Esophagus squamous epithelium (tissue), 5 donors: ENCODE results near the gene WWOX. TPM values are rescaled to one million over a fixed set of nuclear protein-coding genes. Genes with fewer than 3 reads are reported as not detected.

Experiments used
- DNase-seq: peaks from one replicate; lab custom pipeline; 2025; lab: John Stamatoyannopoulos, UW
- H3K27ac ChIP-seq, 4 donors: fragments of 200-600 bp; sonication (generic); one replicate each; pipeline ENCODE4 v1.5.1; 2016 to 2019; ENCODE audit warnings: mild to moderate bottlenecking in 1 of 4
- H3K27me3 ChIP-seq, 4 donors: fragments of 200-600 bp; sonication (generic); 1 replicate in 3 of 4; 2 replicates in 1 of 4; pipeline versions ENCODE4 v1.5.1 to v1.6.0; 2017 to 2021; ENCODE audit warnings: antibody characterized with exemption in 1 of 4
- H3K36me3 ChIP-seq, 3 donors: fragments of 200-600 bp; sonication (generic); one replicate each; pipeline ENCODE4 v1.5.1; 2016 to 2019
- H3K4me1 ChIP-seq, 3 donors: fragments of 200-600 bp; sonication (generic); one replicate each; pipeline ENCODE4 v1.5.1; 2017 to 2019
- H3K4me3 ChIP-seq, 4 donors: fragments of 200-600 bp; sonication (generic); 1 replicate in 3 of 4; 2 replicates in 1 of 4; pipeline ENCODE4 v1.5.1; 2016 to 2019; ENCODE audit warnings: mild to moderate bottlenecking in 2 of 4, moderate library complexity in 1 of 4
- H3K9me3 ChIP-seq, 3 donors: fragments of 200-600 bp; sonication (generic); one replicate each; pipeline ENCODE4 v1.5.1; 2016 to 2019
- CTCF ChIP-seq, 6 experiments: fragments of 450-650 bp in 4 of 6; fragments of 200-600 bp in 2 of 6; sonication (generic) in 2 of 6; IDR thresholded peaks; one replicate each; pipeline ENCODE4 v1.5.1; 2016 to 2019; ENCODE audit warnings: antibody characterized with exemption in 6 of 6, mild to moderate bottlenecking in 4 of 6, moderate library complexity in 4 of 6
- POLR2A ChIP-seq, 4 donors: fragments of 450-650 bp; IDR thresholded peaks; one replicate each; pipeline ENCODE4 v1.6.1; 2017; ENCODE audit warnings: antibody characterized with exemption in 4 of 4, mild to moderate bottlenecking in 4 of 4, moderate library complexity in 3 of 4
- WGBS, 2 donors: methylation state at CpG; one replicate each; pipeline ENCODE4 v1.1.5; 2018; 5-methylcytosine and 5-hydroxymethylcytosine counted together
- intact Hi-C: fragments of 100-400 bp; cut with DNase I; formaldehyde crosslinking; loops from one replicate; pipeline ENCODE4 v1.15.0; 2022
- total RNA-seq, 4 donors: library from RNA; depleted of rRNA; stranded (reverse); fragments of >200 nt; gene quantifications; one replicate each; pipeline ENCODE4 v1.1.0, GENCODE V29; 2016
- donor health status: DM: yes; HTN: yes; CAD: no.

The WWOX gene
- total RNA-seq, 4 donors from 2014 or later = 20.9 to 31.1 (median 27.5) TPM

GRCh38 chr16:79110242-79110641 is 1010.8 kb downstream of the WWOX start:
- no peak overlapping the region for H3K27ac ChIP-seq
- 89% methylated on average over 3 of the region's 3 CpGs for WGBS, 2 donors
- H3K9me3 ChIP-seq = no peaks in the 10 kb centered on the region
- no peaks in the 10 kb centered on the region for H3K36me3 ChIP-seq
- no peak for DNase-seq
- TF ChIP-seq POLR2A (IDR thresholded peaks at IDR 0.05) (no peak), CTCF (IDR thresholded peaks at IDR 0.05) (no peak)
- no peaks in the 10 kb centered on the region for H3K4me1 ChIP-seq
- no peak overlapping the region for H3K4me3 ChIP-seq
- no peaks in the 10 kb centered on the region for H3K27me3 ChIP-seq
- intact Hi-C loops = no loop called here

GRCh38 chr16:79110953-79111352 is 1011.5 kb downstream of the WWOX start:
- H3K4me1 ChIP-seq = no peaks in the 10 kb centered on the region
- TF ChIP-seq POLR2A (IDR thresholded peaks at IDR 0.05) (no peak), CTCF (IDR thresholded peaks at IDR 0.05) (no peak)
- H3K4me3 ChIP-seq = no peak overlapping the region
- H3K36me3 ChIP-seq = no peaks in the 10 kb centered on the region
- no peaks in the 10 kb centered on the region for H3K27me3 ChIP-seq
- H3K9me3 ChIP-seq = no peaks in the 10 kb centered on the region
- DNase-seq = no peak
- intact Hi-C loops = no loop called here
- WGBS, 2 donors = 75 to 100% methylated on average over 3 of the region's 3 CpGs
- H3K27ac ChIP-seq = no peak overlapping the region

- intact Hi-C loops = no loop called here
Observed at GRCh38 chr16:79112462-79112861, 1013.0 kb downstream of the WWOX start.

GRCh38 chr16:79113826-79114225 is 1014.4 kb downstream of the WWOX start:
- 66 to 82% methylated on average over 4 to 5 of the region's 5 CpGs for WGBS, 2 donors
- no peak for DNase-seq
- TF ChIP-seq CTCF (IDR thresholded peaks at IDR 0.05) (no peak), POLR2A (IDR thresholded peaks at IDR 0.05) (no peak)
- Histone ChIP-seq H3K4me1 (no peaks in the 10 kb centered on the region), H3K36me3 (no peaks in the 10 kb centered on the region), H3K9me3 (no peaks in the 10 kb centered on the region), H3K27ac (no peak overlapping the region), H3K27me3 (no peaks in the 10 kb centered on the region), H3K4me3 (no peak overlapping the region)
- intact Hi-C loops = no loop called here

More at GRCh38 chr16:79112462-79112861, 1013.0 kb downstream of the WWOX start:
- Histone ChIP-seq H3K27ac (no peak overlapping the region), H3K4me3 (no peak overlapping the region), H3K27me3 (no peaks in the 10 kb centered on the region), H3K9me3 (no peaks in the 10 kb centered on the region), H3K36me3 (no peaks in the 10 kb centered on the region), H3K4me1 (no peaks in the 10 kb centered on the region)
- 90 to 91% methylated on average over 12 of the region's 12 CpGs for WGBS, 2 donors
- TF ChIP-seq POLR2A (IDR thresholded peaks at IDR 0.05) (no peak), CTCF (IDR thresholded peaks at IDR 0.05) (no peak)
- DNase-seq = no peak

- Histone ChIP-seq H3K9me3 (no peaks in the 10 kb centered on the region), H3K27me3 (no peaks in the 10 kb centered on the region), H3K4me3 (no peak overlapping the region), H3K4me1 (no peaks in the 10 kb centered on the region), H3K36me3 (no peaks in the 10 kb centered on the region), H3K27ac (no peak overlapping the region)
- DNase-seq = no peak
- WGBS, 2 donors = 60 to 66% methylated on average over 3 to 8 of the region's 8 CpGs
- TF ChIP-seq CTCF (IDR thresholded peaks at IDR 0.05) (no peak), POLR2A (IDR thresholded peaks at IDR 0.05) (no peak)
- intact Hi-C loops = no loop called here
Observed at GRCh38 chr16:79114759-79115158, 1015.3 kb downstream of the WWOX start.
